Erythroblast (primary cell): ENCODE measurements around the gene NUDCD3.

ENCODE experiments used
- GATA1 ChIP-seq: IDR thresholded peaks from 2 replicates; pipeline ENCODE4 v1.6.1; 2011; ENCODE audit warnings: low read depth, mild to moderate bottlenecking, control low read depth, low read length, moderate library complexity
- POLR2A ChIP-seq: IDR thresholded peaks from 2 replicates; pipeline ENCODE4 v1.6.1; 2011; ENCODE audit warnings: mild to moderate bottlenecking, low read length

GRCh38 chr7:44448922-44449583 is 41.4 kb downstream of the NUDCD3 start:
- TF ChIP-seq POLR2A (no peak), GATA1 (no peak)
